Measurements from ENCODE around the gene TMEM121B.

TMEM121B gene

DNA sequence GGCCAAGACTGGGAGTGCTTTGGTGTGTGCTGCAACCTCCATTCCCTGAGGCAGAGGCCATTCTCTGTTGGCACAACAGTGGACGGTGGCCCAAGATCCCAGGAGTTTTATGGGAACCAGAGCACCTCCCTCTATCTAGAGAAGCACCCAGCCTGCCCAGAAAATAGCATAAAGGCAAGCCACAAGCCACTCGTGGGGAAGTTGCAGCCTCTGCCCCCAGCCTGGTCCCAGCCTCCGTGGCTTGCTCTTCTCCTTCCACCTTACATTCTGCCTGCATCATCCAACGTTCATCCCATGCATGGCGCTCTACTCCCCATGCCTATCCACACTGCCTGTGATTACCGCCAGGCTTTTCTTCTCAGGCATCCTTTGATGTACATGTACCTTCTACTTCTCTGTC is 20.5 kb downstream of the TMEM121B start:
- no peaks in the 10 kb centered on the region for H3K9me3 ChIP-seq
- H3K4me3 ChIP-seq, result no peak overlapping the region
- peaks cover 51 to 77% (median 73%) of the 10 kb centered on the region in 3 donors for H3K36me3 ChIP-seq
- intact Hi-C loops (cut with DNase I; ENCODE audit: low total_unique reads), result no loop called here
- TF ChIP-seq, protein P1, sequence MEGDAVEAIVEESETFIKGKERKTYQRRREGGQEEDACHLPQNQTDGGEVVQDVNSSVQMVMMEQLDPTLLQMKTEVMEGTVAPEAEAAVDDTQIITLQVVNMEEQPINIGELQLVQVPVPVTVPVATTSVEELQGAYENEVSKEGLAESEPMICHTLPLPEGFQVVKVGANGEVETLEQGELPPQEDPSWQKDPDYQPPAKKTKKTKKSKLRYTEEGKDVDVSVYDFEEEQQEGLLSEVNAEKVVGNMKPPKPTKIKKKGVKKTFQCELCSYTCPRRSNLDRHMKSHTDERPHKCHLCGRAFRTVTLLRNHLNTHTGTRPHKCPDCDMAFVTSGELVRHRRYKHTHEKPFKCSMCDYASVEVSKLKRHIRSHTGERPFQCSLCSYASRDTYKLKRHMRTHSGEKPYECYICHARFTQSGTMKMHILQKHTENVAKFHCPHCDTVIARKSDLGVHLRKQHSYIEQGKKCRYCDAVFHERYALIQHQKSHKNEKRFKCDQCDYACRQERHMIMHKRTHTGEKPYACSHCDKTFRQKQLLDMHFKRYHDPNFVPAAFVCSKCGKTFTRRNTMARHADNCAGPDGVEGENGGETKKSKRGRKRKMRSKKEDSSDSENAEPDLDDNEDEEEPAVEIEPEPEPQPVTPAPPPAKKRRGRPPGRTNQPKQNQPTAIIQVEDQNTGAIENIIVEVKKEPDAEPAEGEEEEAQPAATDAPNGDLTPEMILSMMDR (IDR thresholded peaks at IDR 0.05), result no peak
- H3K27ac ChIP-seq, result no peak overlapping the region
- peak in 1 of 2 donors; percentile 17 for DNase-seq
- H3K27me3 ChIP-seq, result no peaks in the 10 kb centered on the region
- no peaks in the 10 kb centered on the region for H3K4me1 ChIP-seq

DNA sequence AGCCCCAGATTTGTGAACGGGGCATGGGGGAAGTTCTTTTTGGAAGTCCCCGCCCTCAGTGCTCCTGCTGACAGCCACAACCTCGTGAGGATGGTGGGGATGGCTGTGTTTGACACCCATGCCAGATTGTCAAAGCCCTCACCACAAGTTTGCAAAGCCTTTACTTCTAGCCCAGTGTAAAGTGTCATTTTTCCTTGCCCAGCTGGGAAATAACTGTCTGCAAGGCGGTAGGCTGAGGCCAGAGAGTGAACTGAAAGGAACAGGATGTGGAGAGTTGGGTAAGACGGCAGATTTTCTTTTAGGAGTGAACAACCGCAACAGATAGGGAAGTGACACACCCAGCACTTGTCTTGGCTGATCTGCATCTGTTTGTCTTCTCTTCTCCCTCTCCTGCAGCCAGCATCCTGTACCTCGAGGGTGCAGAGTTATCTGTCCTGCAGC is 22.8 kb downstream of the TMEM121B start:
- peaks cover 51 to 59% (median 58%) of the 10 kb centered on the region in 3 donors for H3K36me3 ChIP-seq
- H3K27me3 ChIP-seq, result no peaks in the 10 kb centered on the region
- intact Hi-C loops (cut with DNase I; ENCODE audit: low total_unique reads), result no loop called here
- H3K4me1 ChIP-seq, result no peaks in the 10 kb centered on the region
- TF ChIP-seq, protein P1 (IDR thresholded peaks at IDR 0.05), result no peak
- no peaks in the 10 kb centered on the region for H3K9me3 ChIP-seq
- H3K4me3 ChIP-seq, result no peak overlapping the region
- no peak overlapping the region for H3K27ac ChIP-seq
- peak; percentile 48 to 64 for DNase-seq

DNA sequence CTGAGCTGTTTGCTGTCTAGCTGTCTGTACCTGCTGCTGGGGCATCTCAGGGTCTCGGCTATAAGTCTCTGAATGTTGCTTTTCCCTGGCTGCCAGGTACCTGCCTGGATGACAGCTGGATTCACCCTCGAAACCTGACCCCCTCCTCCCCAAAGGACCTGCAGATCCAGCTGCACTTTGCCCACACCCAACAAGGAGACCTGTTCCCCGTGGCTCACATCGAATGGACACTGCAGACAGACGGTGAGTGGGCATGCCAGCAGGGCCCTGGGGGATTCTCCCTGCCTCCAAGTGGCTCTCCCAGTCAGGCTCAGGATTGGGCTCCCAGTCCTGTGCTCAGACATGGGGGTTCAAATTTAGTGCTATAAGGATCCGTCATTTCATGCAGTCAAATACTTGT is 23.5 kb downstream of the TMEM121B start:
- Histone ChIP-seq H3K36me3 (peaks cover 48 to 52% (median 51%) of the 10 kb centered on the region in 3 donors), H3K9me3 (no peaks in the 10 kb centered on the region), H3K27ac (no peak overlapping the region), H3K27me3 (no peaks in the 10 kb centered on the region), H3K4me3 (no peak overlapping the region), H3K4me1 (no peaks in the 10 kb centered on the region)
- intact Hi-C loops (cut with DNase I; ENCODE audit: low total_unique reads), result no loop called here
- peak in 1 of 2 donors; percentile 60 for DNase-seq
- TF ChIP-seq, protein P1 (IDR thresholded peaks at IDR 0.05), result no peak

- intact Hi-C loops (cut with DNase I; ENCODE audit: low total_unique reads), result no loop called here
- TF ChIP-seq, protein P1 (IDR thresholded peaks at IDR 0.05), result no peak
- H3K36me3 ChIP-seq, result peaks cover 42 to 46% (median 44%) of the 10 kb centered on the region in 3 donors
Measured at GRCh38 chr22:17097062-17097461, 24.1 kb downstream of the TMEM121B start.

DNA sequence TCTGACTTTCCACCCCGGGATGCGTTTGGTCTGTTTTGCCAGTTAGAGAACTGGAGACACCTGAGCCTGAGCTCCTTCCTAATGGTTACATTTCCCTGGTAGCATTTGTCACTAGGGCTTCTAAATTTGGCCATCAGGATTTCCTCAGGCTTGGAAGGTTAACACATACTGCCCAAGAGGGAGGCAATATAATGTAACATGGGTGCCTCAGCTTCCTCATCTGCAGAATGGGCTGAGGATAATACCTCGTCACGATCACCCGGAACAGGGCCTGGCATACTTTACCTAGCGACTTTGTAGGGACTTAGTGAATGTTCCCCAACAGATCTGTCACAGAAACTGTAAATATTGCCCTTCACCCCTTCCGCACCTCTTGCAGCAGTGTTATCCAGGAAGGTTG is 25.1 kb downstream of the TMEM121B start:
- peaks cover 34 to 36% (median 35%) of the 10 kb centered on the region in 3 donors for H3K36me3 ChIP-seq
- no peak overlapping the region for H3K4me3 ChIP-seq
- no peak overlapping the region for H3K27ac ChIP-seq
- H3K9me3 ChIP-seq, result no peaks in the 10 kb centered on the region
- DNase-seq, result peak in 1 of 2 donors; percentile 17
- no peaks in the 10 kb centered on the region for H3K27me3 ChIP-seq
- H3K4me1 ChIP-seq, result no peaks in the 10 kb centered on the region
- intact Hi-C loops (cut with DNase I; ENCODE audit: low total_unique reads), result no loop called here
- TF ChIP-seq, protein P1 (IDR thresholded peaks at IDR 0.05), result no peak

More at GRCh38 chr22:17097062-17097461, 24.1 kb downstream of the TMEM121B start:
- DNase-seq, result peak in 1 of 2 donors; percentile 32
- Histone ChIP-seq H3K27me3 (no peaks in the 10 kb centered on the region), H3K4me1 (no peaks in the 10 kb centered on the region), H3K4me3 (no peak overlapping the region), H3K9me3 (no peaks in the 10 kb centered on the region), H3K27ac (no peak overlapping the region)

DNA sequence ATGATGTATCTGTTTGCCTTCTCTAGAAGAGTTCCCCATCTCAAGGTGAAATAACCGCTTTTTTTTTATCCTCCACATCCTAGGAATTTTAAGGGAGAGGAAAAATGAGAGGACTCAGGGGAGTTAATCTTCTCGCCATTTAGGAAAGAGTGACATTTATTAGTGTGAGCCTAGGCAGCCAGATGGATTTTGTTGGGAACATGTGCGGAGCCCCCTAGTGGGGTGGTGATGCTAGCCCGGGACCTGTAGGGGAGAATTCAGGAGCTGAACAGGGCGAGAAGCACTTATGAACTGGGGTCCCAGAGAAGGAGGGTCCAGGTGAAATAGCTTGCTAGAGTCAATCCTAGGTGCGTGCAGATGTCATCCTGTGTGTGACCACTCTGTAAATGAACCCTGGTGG is 25.6 kb downstream of the TMEM121B start:
- intact Hi-C loops (cut with DNase I; ENCODE audit: low total_unique reads), result no loop called here
- peaks cover 29 to 30% (median 30%) of the 10 kb centered on the region in 3 donors for H3K36me3 ChIP-seq
- H3K4me3 ChIP-seq, result no peak overlapping the region
- no peak overlapping the region for H3K27ac ChIP-seq
- DNase-seq, result peak in 1 of 2 donors; percentile 31
- H3K9me3 ChIP-seq, result no peaks in the 10 kb centered on the region
- H3K4me1 ChIP-seq, result no peaks in the 10 kb centered on the region
- TF ChIP-seq, protein P1 (IDR thresholded peaks at IDR 0.05), result no peak
- H3K27me3 ChIP-seq, result no peaks in the 10 kb centered on the region
